K562 (cell line): Measurements from ENCODE around the gene DTNBP1. TPM values are rescaled to one million over a fixed set of nuclear protein-coding genes. Genes with fewer than 3 reads are reported as not detected.

ENCODE experiments used
- CBX2 ChIP-seq: fragments of 200-600 bp; sonication (generic); IDR thresholded peaks from one replicate; pipeline ENCODE4 v1.6.1; 2012; ENCODE audit warnings: mild to moderate bottlenecking, low read length, inconsistent platforms; ENCODE audit not compliant: insufficient read depth, poor library complexity, severe bottlenecking
- CBX8 ChIP-seq: fragments of 200-600 bp; sonication (generic); IDR thresholded peaks from 2 replicates; pipeline ENCODE4 v1.6.1; 2012; ENCODE audit warnings: borderline replicate concordance, mixed run types, low read depth, mild to moderate bottlenecking, moderate library complexity, mixed read lengths, low read length, control low read depth, inconsistent platforms; ENCODE audit not compliant: poor library complexity, severe bottlenecking; ENCODE audit errors: extremely low read depth
- CEBPG ChIP-seq, 3 experiments: fragments of 200-800 bp in 1 of 3; sonication (Bioruptor generic) in 1 of 3; sonication (generic) in 1 of 3; formaldehyde crosslinking in 1 of 3; IDR thresholded peaks in 2 of 3; conservative IDR thresholded peaks in 1 of 3; 2 replicates each; pipeline versions ENCODE4 v1.6.1 to v1.8.0; 2016 to 2022; ENCODE audit warnings: missing compliant biosample characterization in 2 of 3, missing genetic modification characterization in 2 of 3, mild to moderate bottlenecking in 1 of 3, missing genetic modification reagents in 1 of 3
- CREM ChIP-seq: IDR thresholded peaks from 2 replicates; pipeline ENCODE4 v1.6.1; 2014; ENCODE audit warnings: antibody characterized with exemption, low read depth
- GABPB1 ChIP-seq: sonication (generic); formaldehyde crosslinking; IDR thresholded peaks from 2 replicates; pipeline ENCODE4 v1.8.0; 2022; ENCODE audit warnings: mild to moderate bottlenecking, missing genetic modification reagents
- HMG20B ChIP-seq: fragments of 250-450 bp; sonication (Bioruptor Pico); IDR thresholded peaks from 2 replicates; pipeline ENCODE4 v1.5.0; 2021; ENCODE audit warnings: mild to moderate bottlenecking
- HNRNPLL ChIP-seq: fragments of 200-400 bp; formaldehyde crosslinking; IDR thresholded peaks from 2 replicates; pipeline ENCODE4 v1.6.1; 2017; ENCODE audit warnings: low read length, low read depth, mild to moderate bottlenecking; ENCODE audit not compliant: poor library complexity, severe bottlenecking
- NFATC3 ChIP-seq: fragments of 450-650 bp; IDR thresholded peaks from 2 replicates; pipeline ENCODE4 v1.6.1; 2017; ENCODE audit warnings: mild to moderate bottlenecking
- NFRKB ChIP-seq: fragments of 450-650 bp; IDR thresholded peaks from 2 replicates; pipeline ENCODE4 v1.6.1; 2016; ENCODE audit warnings: low read depth
- RFX1 ChIP-seq: fragments of 450-650 bp; IDR thresholded peaks from 2 replicates; pipeline ENCODE4 v1.6.1; 2016; ENCODE audit warnings: mild to moderate bottlenecking, moderate library complexity
- SIN3A ChIP-seq, 2 experiments: fragments of 150-350 bp in 1 of 2; IDR thresholded peaks; 2 replicates each; pipeline ENCODE4 v1.6.1; 2011 to 2016; ENCODE audit warnings: borderline replicate concordance in 2 of 2, low read depth in 2 of 2, low read length in 2 of 2, mild to moderate bottlenecking in 2 of 2, moderate library complexity in 2 of 2; ENCODE audit not compliant: control insufficient read depth in 1 of 2
- SOX6 ChIP-seq: fragments of 450-650 bp; IDR thresholded peaks from 2 replicates; pipeline ENCODE4 v1.6.1; 2014; ENCODE audit warnings: mild to moderate bottlenecking
- STAT5A ChIP-seq: IDR thresholded peaks from 2 replicates; pipeline ENCODE4 v1.6.1; 2012; ENCODE audit warnings: low read length, inconsistent platforms, borderline replicate concordance
- TFAM ChIP-seq: fragments of 250-450 bp; sonication (Bioruptor Pico); conservative IDR thresholded peaks from 2 replicates; pipeline ENCODE4 v1.5.0; 2021; ENCODE audit warnings: mild to moderate bottlenecking, moderate library complexity
- TOE1 ChIP-seq, 2 experiments: fragments of 450-650 bp in 1 of 2; sonication (generic) in 1 of 2; formaldehyde crosslinking in 1 of 2; IDR thresholded peaks; 2 replicates each; pipeline versions ENCODE4 v1.7.1 to v1.8.0; 2016 to 2022; ENCODE audit warnings: borderline replicate concordance in 2 of 2, mild to moderate bottlenecking in 2 of 2, antibody characterized with exemption in 1 of 2, inconsistent platforms in 1 of 2, low read depth in 1 of 2, missing genetic modification reagents in 1 of 2, moderate library complexity in 1 of 2
- ZBTB26 ChIP-seq: fragments of 450-650 bp; formaldehyde crosslinking; IDR thresholded peaks from 2 replicates; pipeline ENCODE4 v1.4.0; 2022; ENCODE audit warnings: missing genetic modification characterization
- ZNF282 ChIP-seq: sonication (generic); formaldehyde crosslinking; IDR thresholded peaks from 2 replicates; pipeline ENCODE4 v1.8.1; 2023; ENCODE audit warnings: missing genetic modification reagents
- ZNF696 ChIP-seq: fragments of 250-450 bp; sonication (Bioruptor Pico); conservative IDR thresholded peaks from 2 replicates; pipeline ENCODE4 v1.4.0; 2020; ENCODE audit warnings: mild to moderate bottlenecking, moderate library complexity
- polyA plus RNA-seq, 8 experiments: library from polyadenylated mRNA; depleted of rRNA in 4 of 8; stranded (reverse) in 5 of 8; unstranded in 3 of 8; fragments of >200 nt; fragmentation: Nextera tagmentation in 2 of 8; fragmentation: Illumina TruSeq in 1 of 8; extraction: Ambion mirVana in 2 of 8; extraction: Trizol in 1 of 8; gene quantifications; 2 replicates each; pipeline versions ENCODE4 v1.2.1 to v1.2.3, GENCODE V29; 2011 to 2014; ENCODE audit warnings: inconsistent platforms in 1 of 8, missing spikeins in 1 of 8
- total RNA-seq, 7 experiments: library from RNA; depleted of rRNA in 6 of 7; stranded (reverse); fragments of >200 nt in 6 of 7; fragmentation: Illumina TruSeq in 2 of 7; extraction: Trizol in 2 of 7; gene quantifications; 2 replicates each; pipeline versions ENCODE4 v1.2.1 to v1.2.3, GENCODE V29; 2011 to 2021; ENCODE audit warnings: low replicate concordance in 1 of 7
- TF ChIP-seq, protein P1 (sequence below): fragments of 450-650 bp; IDR thresholded peaks from 2 replicates; pipeline ENCODE4 v1.6.1; 2017; ENCODE audit warnings: mild to moderate bottlenecking, moderate library complexity
- TF ChIP-seq, protein P2 (sequence below): fragments of 250-450 bp; sonication (Bioruptor Pico); IDR thresholded peaks from 2 replicates; pipeline ENCODE4 v1.8.0; 2021; ENCODE audit warnings: mild to moderate bottlenecking, moderate library complexity
- TF ChIP-seq, protein P3 (sequence below): fragments of 250-450 bp; sonication (Bioruptor Pico); IDR thresholded peaks from 2 replicates; pipeline ENCODE4 v1.4.0; 2020; ENCODE audit warnings: mild to moderate bottlenecking

DTNBP1 gene
- total and polyA plus RNA-seq, 9 of the 15 experiments (the other 6 are each of a cell fraction or from before 2014, with no cell fraction given) = 16.7 to 54.5 (median 21.4) TPM

DNA sequence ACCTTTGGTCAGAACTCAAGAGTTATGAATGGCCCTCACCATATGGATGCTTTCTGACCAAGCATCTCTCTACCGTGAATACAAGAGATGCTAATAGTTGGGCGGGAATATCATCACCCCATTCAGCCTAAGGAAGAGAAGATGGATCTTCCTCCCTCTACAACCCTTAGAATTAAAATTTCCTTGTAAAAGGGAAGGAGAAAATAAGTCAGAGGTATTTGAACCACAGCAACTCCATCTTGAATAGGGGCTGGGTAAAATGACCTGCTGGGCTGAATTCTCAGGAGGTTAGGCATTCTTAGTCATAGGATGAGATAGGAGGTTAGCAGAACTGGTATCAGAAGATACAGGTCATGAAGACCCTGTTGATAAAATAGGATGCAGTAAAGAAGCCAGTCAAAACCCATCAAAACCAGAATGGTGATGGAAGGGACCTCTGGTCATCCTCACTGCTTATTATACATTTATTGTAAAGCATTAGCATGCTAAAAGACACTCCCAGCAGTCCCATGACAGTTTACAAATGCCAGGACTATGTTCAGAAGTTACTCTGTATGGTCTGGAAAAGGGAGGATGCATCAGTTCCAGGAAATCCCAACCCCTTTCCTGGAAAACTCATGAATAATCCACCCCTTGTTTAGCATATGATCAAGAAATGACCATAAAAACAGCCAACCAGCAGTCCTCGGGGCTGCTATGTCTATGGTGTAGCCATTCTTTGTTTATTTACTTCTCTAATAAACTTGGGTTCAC lies 101.2 kb downstream of the DTNBP1 start (continued):
- TF ChIP-seq CBX2 (no peak), CEBPG (CRISPR knock-in tag; IDR thresholded peaks at IDR 0.05) (no peak), CEBPG (tag; conservative IDR thresholded peaks at IDR 0.05 in 1 of 2, IDR thresholded peaks at IDR 0.05 in 1 of 2) (no peak), STAT5A (peak; percentile 76), ZNF696 (CRISPR knock-in tag) (no peak), TFAM (no peak), ZBTB26 (CRISPR knock-in tag) (no peak), RFX1 (no peak), GABPB1 (CRISPR knock-in tag) (no peak), CBX8 (no peak), SOX6 (no peak), NFATC3 (no peak), HNRNPLL (no peak), HMG20B (CRISPR knock-in tag) (no peak), SIN3A (IDR thresholded peaks at IDR 0.05; ENCODE audit: borderline replicate concordance in 2 of 2, control insufficient read depth in 1 of 2, low read depth in 2 of 2, low read length in 2 of 2) (no peak), TOE1 (IDR thresholded peaks at IDR 0.05; ENCODE audit: borderline replicate concordance) (no peak), TOE1 (CRISPR knock-in tag; IDR thresholded peaks at IDR 0.05; ENCODE audit: borderline replicate concordance, low read depth) (no peak), CREM (no peak), NFRKB (no peak), ZNF282 (CRISPR knock-in tag) (no peak)
- TF ChIP-seq, protein P1, sequence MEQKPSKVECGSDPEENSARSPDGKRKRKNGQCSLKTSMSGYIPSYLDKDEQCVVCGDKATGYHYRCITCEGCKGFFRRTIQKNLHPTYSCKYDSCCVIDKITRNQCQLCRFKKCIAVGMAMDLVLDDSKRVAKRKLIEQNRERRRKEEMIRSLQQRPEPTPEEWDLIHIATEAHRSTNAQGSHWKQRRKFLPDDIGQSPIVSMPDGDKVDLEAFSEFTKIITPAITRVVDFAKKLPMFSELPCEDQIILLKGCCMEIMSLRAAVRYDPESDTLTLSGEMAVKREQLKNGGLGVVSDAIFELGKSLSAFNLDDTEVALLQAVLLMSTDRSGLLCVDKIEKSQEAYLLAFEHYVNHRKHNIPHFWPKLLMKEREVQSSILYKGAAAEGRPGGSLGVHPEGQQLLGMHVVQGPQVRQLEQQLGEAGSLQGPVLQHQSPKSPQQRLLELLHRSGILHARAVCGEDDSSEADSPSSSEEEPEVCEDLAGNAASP = no peak
- TF ChIP-seq, protein P2, sequence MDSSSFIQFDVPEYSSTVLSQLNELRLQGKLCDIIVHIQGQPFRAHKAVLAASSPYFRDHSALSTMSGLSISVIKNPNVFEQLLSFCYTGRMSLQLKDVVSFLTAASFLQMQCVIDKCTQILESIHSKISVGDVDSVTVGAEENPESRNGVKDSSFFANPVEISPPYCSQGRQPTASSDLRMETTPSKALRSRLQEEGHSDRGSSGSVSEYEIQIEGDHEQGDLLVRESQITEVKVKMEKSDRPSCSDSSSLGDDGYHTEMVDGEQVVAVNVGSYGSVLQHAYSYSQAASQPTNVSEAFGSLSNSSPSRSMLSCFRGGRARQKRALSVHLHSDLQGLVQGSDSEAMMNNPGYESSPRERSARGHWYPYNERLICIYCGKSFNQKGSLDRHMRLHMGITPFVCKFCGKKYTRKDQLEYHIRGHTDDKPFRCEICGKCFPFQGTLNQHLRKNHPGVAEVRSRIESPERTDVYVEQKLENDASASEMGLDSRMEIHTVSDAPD (CRISPR knock-in tag) = no peak
- TF ChIP-seq, protein P3, sequence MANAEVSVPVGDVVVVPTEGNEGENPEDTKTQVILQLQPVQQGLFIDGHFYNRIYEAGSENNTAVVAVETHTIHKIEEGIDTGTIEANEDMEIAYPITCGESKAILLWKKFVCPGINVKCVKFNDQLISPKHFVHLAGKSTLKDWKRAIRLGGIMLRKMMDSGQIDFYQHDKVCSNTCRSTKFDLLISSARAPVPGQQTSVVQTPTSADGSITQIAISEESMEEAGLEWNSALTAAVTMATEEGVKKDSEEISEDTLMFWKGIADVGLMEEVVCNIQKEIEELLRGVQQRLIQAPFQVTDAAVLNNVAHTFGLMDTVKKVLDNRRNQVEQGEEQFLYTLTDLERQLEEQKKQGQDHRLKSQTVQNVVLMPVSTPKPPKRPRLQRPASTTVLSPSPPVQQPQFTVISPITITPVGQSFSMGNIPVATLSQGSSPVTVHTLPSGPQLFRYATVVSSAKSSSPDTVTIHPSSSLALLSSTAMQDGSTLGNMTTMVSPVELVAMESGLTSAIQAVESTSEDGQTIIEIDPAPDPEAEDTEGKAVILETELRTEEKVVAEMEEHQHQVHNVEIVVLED (CRISPR knock-in tag) = no peak; the same call in 1 of the 2 replicates
